NB4 (cell line): ENCODE data around the gene RNFT1.
"Not testable (repeated sequence)": the region's sequence is repeated elsewhere in the genome, so short reads cannot be mapped to it uniquely, and the experiment has no call there.

Experiments used
- DNase-seq: peaks from one replicate; pipeline ENCODE4 v3.0.0; 2010; ENCODE audit warnings: low read depth
- H3K4me3 ChIP-seq: one replicate; pipeline ENCODE4 v1.5.1; 2011; ENCODE audit warnings: mild to moderate bottlenecking, low read depth, low read length, moderate library complexity
- MYC ChIP-seq: IDR thresholded peaks from 2 replicates; pipeline ENCODE4 v1.6.1; 2011; ENCODE audit warnings: low read depth, low read length
- POLR2A ChIP-seq: IDR thresholded peaks from 2 replicates; pipeline ENCODE4 v1.6.1; 2011; ENCODE audit warnings: mild to moderate bottlenecking; ENCODE audit not compliant: insufficient read length; ENCODE audit errors: extremely low read depth
- TF ChIP-seq, protein P1 (sequence below): IDR thresholded peaks from 2 replicates; pipeline ENCODE4 v1.6.1; 2011; ENCODE audit warnings: low read depth, low read length
- TF ChIP-seq, protein P2 (sequence below): IDR thresholded peaks from one replicate; pipeline ENCODE4 v1.5.1; 2012; ENCODE audit warnings: low read depth, low read length

Gene RNFT1

DNA sequence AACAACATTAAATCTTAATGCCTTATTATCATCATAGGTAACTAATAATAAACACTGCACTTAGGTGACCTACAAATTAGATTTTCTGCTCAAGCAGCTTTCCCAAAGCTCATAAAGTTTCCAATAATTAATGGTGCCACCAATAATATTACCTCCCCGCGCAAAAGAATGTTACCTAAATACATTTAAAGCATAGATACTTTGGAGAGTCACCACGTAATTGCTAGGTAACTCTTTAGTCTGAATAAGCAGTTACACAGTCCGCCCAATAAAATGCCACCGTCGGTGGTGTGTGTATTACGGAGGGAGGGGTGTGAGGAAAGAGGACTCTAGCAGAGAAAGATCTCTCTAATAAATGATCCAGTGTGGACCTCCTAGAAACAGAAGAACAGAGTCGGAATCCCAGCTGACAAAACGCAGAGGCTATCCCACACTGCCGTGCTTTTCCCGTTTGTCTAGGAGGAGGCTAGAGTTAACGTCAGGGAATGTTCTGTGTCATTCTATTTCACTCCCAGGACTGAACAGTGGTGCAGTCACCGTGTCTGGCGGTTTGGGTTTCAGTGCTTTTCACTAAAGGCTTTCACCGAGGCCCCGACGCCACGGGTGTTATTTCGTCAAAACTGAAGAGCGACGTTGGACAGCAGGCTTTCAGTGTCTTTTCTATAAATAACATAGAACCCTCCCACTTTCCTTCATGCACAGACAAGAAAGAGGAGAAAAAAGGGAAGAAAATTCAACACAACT is 630 bp downstream of the RNFT1 start:
- H3K4me3 ChIP-seq = peak overlapping the region; percentile 82
- DNase-seq = peak; percentile 81
- no peak for TF ChIP-seq MYC
- no peak for TF ChIP-seq POLR2A
- TF ChIP-seq, protein P1, sequence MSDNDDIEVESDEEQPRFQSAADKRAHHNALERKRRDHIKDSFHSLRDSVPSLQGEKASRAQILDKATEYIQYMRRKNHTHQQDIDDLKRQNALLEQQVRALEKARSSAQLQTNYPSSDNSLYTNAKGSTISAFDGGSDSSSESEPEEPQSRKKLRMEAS = no peak
- TF ChIP-seq, protein P2, sequence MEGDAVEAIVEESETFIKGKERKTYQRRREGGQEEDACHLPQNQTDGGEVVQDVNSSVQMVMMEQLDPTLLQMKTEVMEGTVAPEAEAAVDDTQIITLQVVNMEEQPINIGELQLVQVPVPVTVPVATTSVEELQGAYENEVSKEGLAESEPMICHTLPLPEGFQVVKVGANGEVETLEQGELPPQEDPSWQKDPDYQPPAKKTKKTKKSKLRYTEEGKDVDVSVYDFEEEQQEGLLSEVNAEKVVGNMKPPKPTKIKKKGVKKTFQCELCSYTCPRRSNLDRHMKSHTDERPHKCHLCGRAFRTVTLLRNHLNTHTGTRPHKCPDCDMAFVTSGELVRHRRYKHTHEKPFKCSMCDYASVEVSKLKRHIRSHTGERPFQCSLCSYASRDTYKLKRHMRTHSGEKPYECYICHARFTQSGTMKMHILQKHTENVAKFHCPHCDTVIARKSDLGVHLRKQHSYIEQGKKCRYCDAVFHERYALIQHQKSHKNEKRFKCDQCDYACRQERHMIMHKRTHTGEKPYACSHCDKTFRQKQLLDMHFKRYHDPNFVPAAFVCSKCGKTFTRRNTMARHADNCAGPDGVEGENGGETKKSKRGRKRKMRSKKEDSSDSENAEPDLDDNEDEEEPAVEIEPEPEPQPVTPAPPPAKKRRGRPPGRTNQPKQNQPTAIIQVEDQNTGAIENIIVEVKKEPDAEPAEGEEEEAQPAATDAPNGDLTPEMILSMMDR = no peak

DNA sequence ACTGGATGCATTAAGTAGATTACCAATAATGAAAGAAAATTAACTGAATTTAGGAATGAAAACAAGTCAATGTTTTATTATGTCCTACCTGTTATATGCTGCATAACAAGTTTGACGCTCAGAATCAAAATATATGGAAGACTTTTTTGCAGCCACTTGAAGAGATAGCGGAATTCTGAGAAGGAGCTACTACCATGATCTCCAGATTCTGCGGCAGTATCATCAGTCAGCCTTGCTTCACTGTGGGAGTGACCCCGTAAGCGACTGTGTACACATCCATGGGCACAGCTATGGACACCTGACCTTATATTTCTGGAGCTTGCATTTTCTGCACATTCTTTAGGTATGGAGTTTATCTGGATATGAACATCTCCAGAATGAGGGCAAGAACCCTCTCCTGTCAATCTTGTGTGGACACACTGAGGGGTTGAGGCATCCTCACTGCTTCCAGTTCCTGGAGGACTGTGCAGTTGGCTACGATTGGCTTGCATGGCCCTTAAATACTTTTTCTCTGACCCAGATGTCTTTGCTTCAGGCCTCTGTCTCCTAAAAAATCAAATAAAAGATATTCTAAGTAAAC is 1.7 kb downstream of the RNFT1 start:
- DNase-seq = no peak
- TF ChIP-seq MYC = no peak
- TF ChIP-seq, protein P1 = no peak
- no peak for TF ChIP-seq POLR2A
- TF ChIP-seq, protein P2 = no peak
- peak overlapping the region; percentile 82 for H3K4me3 ChIP-seq

DNA sequence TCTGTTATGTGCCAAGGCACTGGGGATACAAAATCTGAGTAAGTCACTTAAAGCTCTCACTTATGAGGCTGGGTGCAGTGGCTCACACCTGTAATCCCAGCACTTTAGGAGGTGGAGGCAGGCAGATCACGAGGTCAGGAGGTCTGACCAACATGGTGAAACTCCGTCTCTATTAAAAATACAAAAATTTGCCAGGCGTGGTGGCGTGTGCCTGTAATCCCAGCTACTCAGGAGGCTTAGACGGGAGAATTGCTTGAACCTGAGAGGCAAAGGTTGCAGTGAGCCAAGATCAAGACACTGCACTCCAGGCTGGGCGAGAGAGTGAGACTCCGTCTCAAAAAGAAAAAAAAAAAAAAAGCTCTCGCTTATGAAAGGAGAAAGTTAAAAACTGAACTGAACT is 5.0 kb downstream of the RNFT1 start:
- H3K4me3 ChIP-seq = not testable (repeated sequence)

DNA sequence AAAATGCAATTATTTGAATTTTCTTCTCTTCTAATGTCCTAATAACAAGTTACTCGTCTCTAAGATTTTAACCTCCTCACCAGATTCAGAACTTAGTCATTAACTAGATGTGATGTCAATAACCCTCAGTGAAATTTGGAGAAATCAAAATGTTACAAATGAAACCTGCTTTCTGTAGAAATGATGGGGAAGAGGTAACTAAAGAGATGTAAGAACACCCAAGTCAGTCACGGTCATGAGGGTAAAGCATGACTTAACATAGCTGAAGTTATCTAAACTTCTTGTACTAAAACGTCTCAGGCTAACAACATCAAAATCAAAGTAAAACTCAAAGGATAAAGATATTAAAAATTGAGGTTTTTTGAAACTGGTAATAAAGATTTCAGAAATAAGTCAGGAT is 9.7 kb downstream of the RNFT1 start:
- TF ChIP-seq POLR2A (no peak), MYC (no peak)
- TF ChIP-seq, protein P2 = no peak
- TF ChIP-seq, protein P1 = no peak
- no peak for DNase-seq
- H3K4me3 ChIP-seq = no peak overlapping the region

More for the DNA sequence above, 5.0 kb downstream of the RNFT1 start:
- DNase-seq = not testable (repeated sequence)

DNA sequence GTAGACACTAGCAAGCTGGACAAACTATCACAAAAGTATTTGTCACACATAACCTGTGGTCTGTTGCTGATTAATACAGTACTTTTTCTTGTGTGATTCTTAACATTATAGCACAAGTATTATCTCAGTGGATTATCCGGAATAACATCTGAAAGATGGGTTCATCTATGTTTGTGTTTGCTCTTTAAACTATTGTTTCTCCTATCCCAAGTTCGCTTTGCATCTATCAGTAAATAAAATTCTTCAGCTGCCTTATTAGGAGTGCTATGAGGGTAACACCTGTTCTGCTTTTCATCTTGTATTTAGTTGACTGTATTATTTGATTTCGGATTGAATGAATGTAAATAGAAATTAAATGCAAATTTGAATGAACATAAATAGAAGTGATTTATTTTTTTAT is 14.5 kb downstream of the RNFT1 start:
- H3K4me3 ChIP-seq = no peak overlapping the region
- DNase-seq = no peak
- TF ChIP-seq MYC (no peak), POLR2A (no peak)
- TF ChIP-seq, protein P2 = no peak
- TF ChIP-seq, protein P1 = no peak

DNA sequence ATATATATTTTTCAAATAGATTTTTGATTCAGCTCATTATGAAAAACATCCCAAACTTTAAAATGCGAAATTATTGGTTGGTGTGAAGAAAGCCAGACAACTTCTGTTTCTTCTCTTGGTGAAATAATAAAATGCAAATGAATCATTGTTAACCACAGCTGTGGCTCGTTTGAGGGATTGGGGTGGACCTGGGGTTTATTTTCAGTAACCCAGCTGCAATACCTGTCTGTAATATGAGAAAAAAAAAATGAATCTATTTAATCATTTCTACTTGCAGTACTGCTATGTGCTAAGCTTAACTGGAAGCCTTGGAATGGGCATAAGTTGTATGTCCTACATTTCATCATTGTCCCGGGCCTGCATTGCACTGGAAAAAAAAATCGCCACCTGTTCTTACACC is 17.2 kb downstream of the RNFT1 start:
- H3K4me3 ChIP-seq, DNase-seq: not testable (repeated sequence)

DNA sequence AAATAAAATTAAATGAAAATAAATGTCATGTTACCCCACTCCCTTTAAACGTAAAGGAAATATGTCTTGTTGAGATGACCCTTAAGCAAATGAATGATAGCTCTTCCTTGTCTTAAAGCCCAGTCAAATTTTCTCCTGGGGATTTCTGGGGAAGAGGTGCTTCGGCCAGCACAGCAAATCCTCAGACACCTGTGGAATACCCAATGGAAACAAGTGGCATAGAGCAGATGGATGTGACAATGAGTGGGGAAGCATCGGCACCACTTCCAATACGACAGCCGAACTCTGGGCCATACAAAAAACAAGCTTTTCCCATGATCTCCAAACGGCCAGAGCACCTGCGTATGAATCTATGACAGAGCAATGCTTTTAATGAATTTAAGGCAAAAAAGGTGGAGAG is 18.1 kb downstream of the RNFT1 start:
- not testable (repeated sequence) for DNase-seq, H3K4me3 ChIP-seq
